Ishikawa (cell line): ENCODE results near the gene ZNF541.

Source experiments
- CEBPB ChIP-seq: IDR thresholded peaks from 2 replicates; pipeline ENCODE4 v1.6.1; 2012
- CREB1 ChIP-seq: IDR thresholded peaks from 2 replicates; pipeline ENCODE4 v1.6.1; 2012; ENCODE audit warnings: low read depth
- EGR1 ChIP-seq: IDR thresholded peaks from 2 replicates; pipeline ENCODE4 v1.6.1; 2012
- EP300 ChIP-seq: IDR thresholded peaks from 2 replicates; pipeline ENCODE4 v1.6.1; 2012; ENCODE audit warnings: borderline replicate concordance
- FOXM1 ChIP-seq: IDR thresholded peaks from 2 replicates; pipeline ENCODE4 v1.6.1; 2012; ENCODE audit warnings: low read depth, borderline replicate concordance
- MAX ChIP-seq: IDR thresholded peaks from 2 replicates; pipeline ENCODE4 v1.6.1; 2012
- NFIC ChIP-seq: IDR thresholded peaks from 2 replicates; pipeline ENCODE4 v1.6.1; 2012
- RAD21 ChIP-seq: IDR thresholded peaks from 2 replicates; pipeline ENCODE4 v1.6.1; 2012; ENCODE audit warnings: low read depth
- REST ChIP-seq: IDR thresholded peaks from 2 replicates; pipeline ENCODE4 v1.6.1; 2012; ENCODE audit warnings: low read depth, mild to moderate bottlenecking
- TAF1 ChIP-seq: IDR thresholded peaks from 2 replicates; pipeline ENCODE4 v1.6.1; 2012; ENCODE audit warnings: low read depth, mild to moderate bottlenecking
- TCF12 ChIP-seq: IDR thresholded peaks from 2 replicates; pipeline ENCODE4 v1.6.1; 2012; ENCODE audit warnings: low read depth
- TEAD4 ChIP-seq: IDR thresholded peaks from 2 replicates; pipeline ENCODE4 v1.6.1; 2012
- USF1 ChIP-seq: IDR thresholded peaks from 2 replicates; pipeline ENCODE4 v1.6.1; 2012
- YY1 ChIP-seq: IDR thresholded peaks from 2 replicates; pipeline ENCODE4 v1.6.1; 2012; ENCODE audit warnings: low read depth
- ZBTB7A ChIP-seq: IDR thresholded peaks from 2 replicates; pipeline ENCODE4 v1.6.1; 2012; ENCODE audit warnings: low read depth

ZNF541 gene

GRCh38 chr19:47587295-47587694, 14.3 kb upstream of the ZNF541 start:
- TF ChIP-seq TCF12 = no peak
- no peak for TF ChIP-seq CEBPB
- no peak for TF ChIP-seq CREB1
- no peak for TF ChIP-seq TEAD4
- no peak for TF ChIP-seq USF1
- TF ChIP-seq YY1 = no peak
- no peak for TF ChIP-seq FOXM1
- TF ChIP-seq ZBTB7A = no peak
- no peak for TF ChIP-seq EP300
- TF ChIP-seq RAD21 = no peak
- no peak for TF ChIP-seq TAF1
- TF ChIP-seq NFIC = no peak
- no peak for TF ChIP-seq MAX
- TF ChIP-seq REST = no peak
- no peak for TF ChIP-seq EGR1

GRCh38 chr19:47582320-47582909, 9.5 kb upstream of the ZNF541 start:
- TF ChIP-seq EGR1 (no peak), FOXM1 (no peak), TEAD4 (no peak), USF1 (no peak), RAD21 (no peak), MAX (no peak), NFIC (no peak), REST (no peak), TCF12 (no peak), EP300 (no peak), CREB1 (no peak), ZBTB7A (no peak), TAF1 (no peak), CEBPB (no peak), YY1 (no peak)

GRCh38 chr19:47581605-47582319, 8.8 kb upstream of the ZNF541 start:
- no peak for TF ChIP-seq ZBTB7A
- TF ChIP-seq RAD21 = no peak
- no peak for TF ChIP-seq CEBPB
- TF ChIP-seq USF1 = no peak
- TF ChIP-seq YY1 = no peak
- TF ChIP-seq TCF12 = no peak
- TF ChIP-seq EGR1 = no peak

- TF ChIP-seq TAF1 (no peak), CREB1 (no peak), EP300 (no peak), ZBTB7A (no peak), MAX (no peak), NFIC (no peak), CEBPB (no peak), REST (no peak), TCF12 (no peak), FOXM1 (no peak), TEAD4 (no peak), RAD21 (no peak)
These were observed 7.4 kb upstream of the ZNF541 start for GRCh38 chr19:47580397-47580796.
